ENCODE data around the gene ITGB6.

DNA sequence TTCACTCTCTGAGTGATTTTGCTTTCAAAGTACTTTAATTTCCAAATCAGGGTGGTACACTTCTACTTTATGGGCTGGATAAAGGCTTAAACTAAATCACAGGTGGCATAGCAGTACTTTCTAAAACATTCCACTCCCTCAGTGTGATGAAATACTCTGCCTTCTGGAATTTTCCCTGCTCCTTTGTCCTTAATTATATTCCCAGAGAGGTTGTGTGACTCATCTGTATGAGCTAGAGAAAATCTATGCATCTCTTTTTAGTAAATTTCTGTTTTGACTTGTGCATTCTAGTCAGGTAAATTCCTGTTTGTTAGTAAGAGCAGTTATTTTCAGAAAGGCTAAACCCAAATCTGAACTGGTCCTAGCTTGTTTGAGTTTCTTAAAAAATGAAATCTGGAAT lies 108.7 kb downstream of the ITGB6 start:
- TF ChIP-seq, protein P1, sequence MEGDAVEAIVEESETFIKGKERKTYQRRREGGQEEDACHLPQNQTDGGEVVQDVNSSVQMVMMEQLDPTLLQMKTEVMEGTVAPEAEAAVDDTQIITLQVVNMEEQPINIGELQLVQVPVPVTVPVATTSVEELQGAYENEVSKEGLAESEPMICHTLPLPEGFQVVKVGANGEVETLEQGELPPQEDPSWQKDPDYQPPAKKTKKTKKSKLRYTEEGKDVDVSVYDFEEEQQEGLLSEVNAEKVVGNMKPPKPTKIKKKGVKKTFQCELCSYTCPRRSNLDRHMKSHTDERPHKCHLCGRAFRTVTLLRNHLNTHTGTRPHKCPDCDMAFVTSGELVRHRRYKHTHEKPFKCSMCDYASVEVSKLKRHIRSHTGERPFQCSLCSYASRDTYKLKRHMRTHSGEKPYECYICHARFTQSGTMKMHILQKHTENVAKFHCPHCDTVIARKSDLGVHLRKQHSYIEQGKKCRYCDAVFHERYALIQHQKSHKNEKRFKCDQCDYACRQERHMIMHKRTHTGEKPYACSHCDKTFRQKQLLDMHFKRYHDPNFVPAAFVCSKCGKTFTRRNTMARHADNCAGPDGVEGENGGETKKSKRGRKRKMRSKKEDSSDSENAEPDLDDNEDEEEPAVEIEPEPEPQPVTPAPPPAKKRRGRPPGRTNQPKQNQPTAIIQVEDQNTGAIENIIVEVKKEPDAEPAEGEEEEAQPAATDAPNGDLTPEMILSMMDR (IDR thresholded peaks at IDR 0.05; ENCODE audit: control extremely low read depth in 1 of 3, insufficient read depth in 1 of 3, low read depth in 1 of 3, low read length in 3 of 3) = no peak
- TF ChIP-seq ASH2L (IDR thresholded peaks at IDR 0.05; ENCODE audit: low read length) = no peak
- TF ChIP-seq SP1 (IDR thresholded peaks at IDR 0.05; ENCODE audit: low read depth, low read length) = no peak
- no peak for TF ChIP-seq GTF2F1 (IDR thresholded peaks at IDR 0.05; ENCODE audit: borderline replicate concordance, low read depth, low read length)
- TF ChIP-seq RXRA (IDR thresholded peaks at IDR 0.05; ENCODE audit: insufficient read depth, low read depth, low read length) = no peak

All from H1 (cell line).